ENCODE measurements around the gene TRIM6.
"Not testable (repeated sequence)": the region's sequence is repeated elsewhere in the genome, so short reads cannot be mapped to it uniquely, and the experiment has no call there.

The TRIM6 gene

DNA sequence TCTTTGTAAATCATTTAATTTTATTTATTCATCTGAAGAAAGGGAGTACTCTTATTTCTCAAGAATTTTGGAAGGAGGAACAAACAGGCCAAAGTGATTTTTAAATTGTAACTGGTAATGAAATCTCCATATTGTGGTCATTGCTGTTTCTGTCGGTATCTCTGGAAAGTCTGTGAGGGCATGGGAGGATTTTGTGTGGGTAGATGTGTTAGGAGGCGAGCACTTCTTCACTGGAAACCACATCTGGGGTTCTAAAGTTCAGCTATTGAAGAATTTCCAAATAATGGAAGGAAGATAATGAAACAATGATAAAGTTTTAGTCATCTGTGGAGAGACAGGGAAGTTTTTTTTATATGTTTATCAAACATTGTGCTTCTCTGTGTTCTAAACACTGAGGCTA, 35.0 kb downstream of the TRIM6 start:
- TF ChIP-seq, protein P1, sequence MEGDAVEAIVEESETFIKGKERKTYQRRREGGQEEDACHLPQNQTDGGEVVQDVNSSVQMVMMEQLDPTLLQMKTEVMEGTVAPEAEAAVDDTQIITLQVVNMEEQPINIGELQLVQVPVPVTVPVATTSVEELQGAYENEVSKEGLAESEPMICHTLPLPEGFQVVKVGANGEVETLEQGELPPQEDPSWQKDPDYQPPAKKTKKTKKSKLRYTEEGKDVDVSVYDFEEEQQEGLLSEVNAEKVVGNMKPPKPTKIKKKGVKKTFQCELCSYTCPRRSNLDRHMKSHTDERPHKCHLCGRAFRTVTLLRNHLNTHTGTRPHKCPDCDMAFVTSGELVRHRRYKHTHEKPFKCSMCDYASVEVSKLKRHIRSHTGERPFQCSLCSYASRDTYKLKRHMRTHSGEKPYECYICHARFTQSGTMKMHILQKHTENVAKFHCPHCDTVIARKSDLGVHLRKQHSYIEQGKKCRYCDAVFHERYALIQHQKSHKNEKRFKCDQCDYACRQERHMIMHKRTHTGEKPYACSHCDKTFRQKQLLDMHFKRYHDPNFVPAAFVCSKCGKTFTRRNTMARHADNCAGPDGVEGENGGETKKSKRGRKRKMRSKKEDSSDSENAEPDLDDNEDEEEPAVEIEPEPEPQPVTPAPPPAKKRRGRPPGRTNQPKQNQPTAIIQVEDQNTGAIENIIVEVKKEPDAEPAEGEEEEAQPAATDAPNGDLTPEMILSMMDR (conservative IDR thresholded peaks at IDR 0.05; ENCODE audit: control insufficient read depth, insufficient read depth, low read depth, low read length), result no peak
- no peak for DNase-seq (ENCODE audit: low read depth)
- H3K4me3 ChIP-seq (ENCODE audit: control insufficient read depth, low read depth, low read length), result no peak overlapping the region

DNA sequence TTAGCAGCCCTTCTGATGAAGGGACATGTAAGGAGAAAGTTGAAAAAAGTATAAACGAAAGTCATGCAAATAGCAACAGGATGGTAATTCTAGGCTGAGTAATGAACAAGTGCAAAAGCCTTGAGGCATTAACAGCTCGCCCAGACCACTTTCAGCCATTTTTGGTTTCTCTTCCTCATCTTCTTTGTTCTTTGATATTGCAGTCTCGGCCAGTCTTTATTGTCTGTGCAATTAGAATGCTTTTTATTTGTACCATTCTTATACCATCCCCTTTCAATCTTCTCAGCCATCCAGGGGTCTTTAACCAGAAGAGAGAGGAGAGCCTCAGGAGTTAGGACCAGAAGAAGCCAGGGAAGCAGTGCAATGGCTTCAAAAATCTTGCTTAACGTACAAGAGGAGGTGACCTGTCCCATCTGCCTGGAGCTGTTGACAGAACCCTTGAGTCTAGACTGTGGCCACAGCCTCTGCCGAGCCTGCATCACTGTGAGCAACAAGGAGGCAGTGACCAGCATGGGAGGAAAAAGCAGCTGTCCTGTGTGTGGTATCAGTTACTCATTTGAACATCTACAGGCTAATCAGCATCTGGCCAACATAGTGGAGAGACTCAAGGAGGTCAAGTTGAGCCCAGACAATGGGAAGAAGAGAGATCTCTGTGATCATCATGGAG, 35.7 kb downstream of the TRIM6 start:
- no peak for DNase-seq (ENCODE audit: low read depth)
- TF ChIP-seq, protein P1 (conservative IDR thresholded peaks at IDR 0.05; ENCODE audit: control insufficient read depth, insufficient read depth, low read depth, low read length), result no peak
- H3K4me3 ChIP-seq (ENCODE audit: control insufficient read depth, low read depth, low read length), result no peak overlapping the region

DNA sequence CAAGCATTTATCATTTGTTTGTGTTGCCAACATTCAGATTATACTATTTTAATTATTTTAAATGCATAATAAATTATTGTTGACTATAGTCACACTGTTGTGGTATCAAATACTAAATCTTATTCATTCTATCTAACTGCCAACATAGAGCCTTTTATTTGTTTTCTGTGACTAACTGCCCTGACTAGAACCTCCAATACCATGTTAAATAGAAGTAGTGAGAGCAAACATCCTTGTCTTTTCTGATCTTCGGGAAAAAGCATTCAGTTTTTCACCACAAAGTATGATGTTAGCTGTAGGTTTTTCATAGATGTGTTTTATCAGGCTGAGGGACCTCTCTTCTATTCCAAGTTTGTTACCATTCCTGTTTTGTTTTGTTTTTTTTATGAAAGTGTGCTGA, 43.5 kb downstream of the TRIM6 start:
- no peak overlapping the region for H3K4me3 ChIP-seq (ENCODE audit: control insufficient read depth, low read depth, low read length)
- no peak for DNase-seq (ENCODE audit: low read depth)
- TF ChIP-seq, protein P1 (conservative IDR thresholded peaks at IDR 0.05; ENCODE audit: control insufficient read depth, insufficient read depth, low read depth, low read length), result no peak

DNA sequence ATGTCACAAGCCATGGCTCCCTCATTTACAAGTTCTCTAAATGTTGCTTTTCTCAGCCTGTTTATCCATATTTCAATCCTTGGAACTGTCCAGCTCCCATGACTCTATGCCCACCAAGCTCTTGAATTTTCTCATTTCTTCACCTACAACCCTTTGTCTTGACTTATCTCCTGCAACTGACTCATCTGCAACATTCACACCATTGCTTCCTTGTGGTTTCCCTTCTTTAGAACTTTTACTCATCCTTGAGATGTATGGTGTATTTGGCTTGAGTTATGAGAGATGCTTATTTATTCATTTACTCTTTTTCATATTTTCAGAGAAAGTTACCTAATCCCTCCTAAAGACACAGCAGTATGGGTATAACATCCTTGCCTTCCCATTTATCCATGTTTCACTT, 47.1 kb downstream of the TRIM6 start:
- DNase-seq (ENCODE audit: low read depth), result no peak
- TF ChIP-seq, protein P1 (conservative IDR thresholded peaks at IDR 0.05; ENCODE audit: control insufficient read depth, insufficient read depth, low read depth, low read length), result no peak
- H3K4me3 ChIP-seq (ENCODE audit: control insufficient read depth, low read depth, low read length), result no peak overlapping the region

DNA sequence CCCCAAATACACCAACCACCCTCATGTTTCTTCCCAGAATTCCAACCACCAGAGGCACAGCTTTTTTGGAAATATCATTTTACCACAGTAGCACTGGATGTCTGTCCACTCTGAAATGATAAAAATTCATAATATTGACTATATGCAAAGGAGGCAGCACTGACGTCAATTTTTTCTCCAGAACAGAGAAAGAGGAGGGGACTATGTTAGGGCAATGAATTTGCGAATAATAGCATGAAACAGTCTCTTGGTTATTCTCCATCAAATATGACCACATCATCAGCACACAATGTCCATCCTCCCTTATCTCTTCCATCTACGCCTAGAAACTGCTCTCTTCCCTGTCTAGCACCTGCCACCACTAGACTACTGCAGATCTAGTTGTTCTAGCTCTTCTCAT, 49.7 kb downstream of the TRIM6 start:
- TF ChIP-seq, protein P1 (conservative IDR thresholded peaks at IDR 0.05; ENCODE audit: control insufficient read depth, insufficient read depth, low read depth, low read length), result no peak
- no peak for DNase-seq (ENCODE audit: low read depth)
- no peak overlapping the region for H3K4me3 ChIP-seq (ENCODE audit: control insufficient read depth, low read depth, low read length)

DNA sequence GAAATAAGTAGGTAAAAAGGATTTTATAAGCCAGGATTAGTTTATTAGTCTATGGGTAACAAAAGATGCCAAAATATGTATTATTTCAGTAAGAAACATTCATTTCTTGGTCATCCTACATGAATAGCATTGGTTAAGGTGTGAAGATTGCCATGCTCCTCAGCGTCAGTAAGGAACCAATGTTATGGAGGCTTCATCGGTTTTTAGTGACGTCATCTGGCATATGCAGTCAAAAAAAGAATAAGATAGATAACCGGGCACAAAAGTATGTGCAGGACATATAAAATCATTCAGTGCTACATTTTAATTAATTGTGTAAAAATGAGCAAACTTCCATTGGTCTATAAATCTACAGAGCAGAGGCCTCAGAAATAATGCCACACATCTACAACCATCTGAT, 59.0 kb downstream of the TRIM6 start:
- TF ChIP-seq, protein P1 (conservative IDR thresholded peaks at IDR 0.05; ENCODE audit: control insufficient read depth, insufficient read depth, low read depth, low read length), result no peak
- no peak overlapping the region for H3K4me3 ChIP-seq (ENCODE audit: control insufficient read depth, low read depth, low read length)
- no peak for DNase-seq (ENCODE audit: low read depth)

DNA sequence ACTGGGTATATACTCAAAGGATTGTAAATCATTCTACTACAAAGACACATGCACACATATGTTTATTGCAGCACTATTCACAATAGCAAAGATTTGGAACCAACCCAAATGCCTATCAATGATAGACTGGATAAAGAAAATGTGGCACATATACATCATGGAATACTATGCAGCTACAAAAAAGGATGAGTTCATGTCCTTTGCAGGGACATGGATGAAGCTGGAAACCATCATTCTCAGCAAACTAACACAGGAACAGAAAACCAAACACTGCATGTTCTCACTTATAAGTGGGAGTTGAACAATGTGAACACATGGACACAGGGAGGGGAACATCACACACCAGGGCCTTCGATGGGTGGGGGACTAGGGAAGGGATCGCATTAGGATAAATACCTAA, 60.5 kb downstream of the TRIM6 start:
- H3K4me3 ChIP-seq (ENCODE audit: control insufficient read depth, low read depth, low read length); DNase-seq (ENCODE audit: low read depth): not testable (repeated sequence)
